ENCODE results near the gene KCNG4.

KCNG4 gene

GRCh38 chr16:84182680-84183571 is 56.9 kb downstream of the KCNG4 start:
- no peak for DNase-seq (ENCODE audit: low read depth in 2 of 2)
- H3K4me3 ChIP-seq (replicated peaks in 1 of 2; ENCODE audit: low read depth in 2 of 2, low read length in 2 of 2), result no peak overlapping the region
- TF ChIP-seq CTCF (IDR thresholded peaks at IDR 0.05; ENCODE audit: low read depth, low read length), result no peak

- DNase-seq (ENCODE audit: low read depth in 2 of 2), result no peak
- H3K4me3 ChIP-seq (replicated peaks in 1 of 2; ENCODE audit: low read depth in 2 of 2, low read length in 2 of 2), result no peak overlapping the region
- TF ChIP-seq CTCF (IDR thresholded peaks at IDR 0.05; ENCODE audit: low read depth, low read length), result no peak
Measured at GRCh38 chr16:84182104-84182503, 57.7 kb downstream of the KCNG4 start.

GRCh38 chr16:84181144-84181915 is 58.5 kb downstream of the KCNG4 start:
- TF ChIP-seq CTCF (IDR thresholded peaks at IDR 0.05; ENCODE audit: low read depth, low read length), result no peak
- DNase-seq (ENCODE audit: low read depth in 2 of 2), result no peak
- no peak overlapping the region for H3K4me3 ChIP-seq (replicated peaks in 1 of 2; ENCODE audit: low read depth in 2 of 2, low read length in 2 of 2)

- H3K4me3 ChIP-seq (replicated peaks in 1 of 2; ENCODE audit: low read depth in 2 of 2, low read length in 2 of 2), result no peak overlapping the region
- TF ChIP-seq CTCF (IDR thresholded peaks at IDR 0.05; ENCODE audit: low read depth, low read length), result no peak
- DNase-seq (ENCODE audit: low read depth in 2 of 2), result no peak
Measured at GRCh38 chr16:84180519-84181140, 59.2 kb downstream of the KCNG4 start.

- no peak for TF ChIP-seq CTCF (IDR thresholded peaks at IDR 0.05; ENCODE audit: low read depth, low read length)
- no peak for DNase-seq (ENCODE audit: low read depth in 2 of 2)
- no peak overlapping the region for H3K4me3 ChIP-seq (replicated peaks in 1 of 2; ENCODE audit: low read depth in 2 of 2, low read length in 2 of 2)
Measured at GRCh38 chr16:84179612-84180320, 60.0 kb downstream of the KCNG4 start.

- TF ChIP-seq CTCF (IDR thresholded peaks at IDR 0.05; ENCODE audit: low read depth, low read length), result no peak
- no peak for DNase-seq (ENCODE audit: low read depth in 2 of 2)
- no peak overlapping the region for H3K4me3 ChIP-seq (replicated peaks in 1 of 2; ENCODE audit: low read depth in 2 of 2, low read length in 2 of 2)
Measured at GRCh38 chr16:84178892-84179611, 60.8 kb downstream of the KCNG4 start.

Measured in cardiac fibroblast (primary cell).